Right renal cortex interstitium (tissue), 3 donors: ENCODE measurements around the gene CELSR3. TPM values are rescaled to one million over a fixed set of nuclear protein-coding genes. Genes with fewer than 3 reads are reported as not detected.

Source experiments
- DNase-seq, 3 donors: peaks; one replicate each; pipeline ENCODE4 v3.0.0-alpha.2; 2013; ENCODE audit warnings: low read depth in 3 of 3, low spot score in 2 of 3
- polyA plus RNA-seq, 3 donors: library from polyadenylated mRNA; unstranded; fragments of 120-200 nt; gene quantifications; one replicate each; pipeline ENCODE4 v1.2.1, GENCODE V29; 2013; ENCODE audit not compliant: insufficient read length in 3 of 3

The CELSR3 gene
- polyA plus RNA-seq, 3 donors = 0.74 to 0.81 (median 0.76) TPM

DNA sequence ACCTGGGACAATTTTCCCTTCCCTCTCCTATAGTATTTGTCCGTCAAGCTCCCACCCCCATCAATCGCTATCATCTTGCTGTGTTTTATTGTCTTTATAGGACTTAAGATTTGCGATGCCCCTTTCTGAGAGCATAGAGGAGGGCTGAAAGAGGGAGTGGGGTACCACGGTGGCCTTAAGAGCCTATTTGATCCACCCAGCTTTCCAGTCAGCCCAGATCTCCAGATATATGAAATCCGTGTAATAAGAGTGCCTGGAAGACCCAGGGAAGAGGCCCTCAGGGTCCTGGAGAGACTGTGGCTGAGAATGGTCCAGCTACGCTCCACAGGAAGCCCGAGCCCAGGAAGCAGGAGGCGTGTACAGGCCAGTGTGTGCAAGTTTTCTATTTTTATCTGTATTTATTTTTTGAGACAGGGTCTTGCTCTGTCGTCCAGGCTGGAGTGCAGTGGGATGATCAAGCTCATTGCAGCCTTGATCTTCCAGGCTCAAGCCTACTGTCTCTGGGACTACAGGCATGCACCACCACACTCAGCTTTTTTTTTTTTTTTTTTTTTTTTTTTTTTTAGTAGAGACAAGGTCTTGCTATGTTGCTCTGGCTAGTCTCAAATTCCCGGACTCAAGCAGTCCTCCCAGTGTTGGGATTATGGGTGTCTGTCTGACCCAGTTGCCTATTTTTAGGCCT, 24.0 kb upstream of the CELSR3 start:
- no peak for DNase-seq

DNA sequence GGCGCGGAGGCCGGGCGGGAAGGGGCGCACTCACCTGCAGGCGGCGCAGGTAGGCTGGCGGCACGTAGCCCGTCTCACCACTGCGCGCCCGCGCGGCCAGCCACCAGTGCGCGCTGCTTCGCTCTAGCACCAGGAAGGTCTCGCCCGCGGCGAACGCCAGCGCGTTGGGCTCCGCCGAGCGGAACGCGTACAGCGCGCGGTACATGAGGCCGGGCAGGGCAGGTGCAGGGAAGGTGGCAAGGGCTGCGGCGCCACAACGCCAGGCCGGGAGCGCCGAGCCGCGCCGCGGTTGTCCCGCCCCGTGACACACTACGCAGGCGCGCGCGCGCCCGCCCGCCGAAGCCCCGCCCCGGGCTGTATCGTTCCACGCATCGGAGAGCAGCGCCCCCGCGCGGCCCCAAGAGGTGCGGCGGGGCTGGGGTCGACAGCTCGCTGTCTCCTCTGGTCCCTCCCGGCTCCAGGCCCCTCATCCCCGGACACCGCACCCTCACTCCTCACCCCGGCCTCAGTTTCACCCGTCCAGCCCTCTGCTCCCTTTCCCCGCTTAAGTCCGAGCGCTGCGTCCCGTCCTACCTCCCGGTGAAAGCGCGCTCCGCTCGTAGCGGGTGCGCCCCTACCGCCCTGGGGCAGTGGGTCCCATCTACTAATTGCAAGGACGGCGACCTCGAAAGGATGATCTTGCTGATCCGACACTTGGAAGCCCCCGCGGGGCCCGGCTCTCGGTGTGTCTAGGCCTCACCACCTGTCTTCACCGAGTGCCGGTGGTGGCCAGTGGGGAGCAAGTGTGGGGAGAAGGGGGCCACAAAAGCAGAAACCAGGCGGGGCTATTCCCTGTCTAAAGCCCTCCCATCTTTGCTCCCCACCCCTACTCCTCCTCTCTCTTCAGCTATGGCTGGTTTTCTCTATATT, 23.2 kb upstream of the CELSR3 start, which contains the start of gene NCKIPSD:
Gene NCKIPSD, minus strand, starts transcription at position 313 of the 909 bp plus-strand sequence. Its CDS starts 108 bp downstream, at position 205.
- DNase-seq = peak; percentile 70 to 80 (median 79)

DNA sequence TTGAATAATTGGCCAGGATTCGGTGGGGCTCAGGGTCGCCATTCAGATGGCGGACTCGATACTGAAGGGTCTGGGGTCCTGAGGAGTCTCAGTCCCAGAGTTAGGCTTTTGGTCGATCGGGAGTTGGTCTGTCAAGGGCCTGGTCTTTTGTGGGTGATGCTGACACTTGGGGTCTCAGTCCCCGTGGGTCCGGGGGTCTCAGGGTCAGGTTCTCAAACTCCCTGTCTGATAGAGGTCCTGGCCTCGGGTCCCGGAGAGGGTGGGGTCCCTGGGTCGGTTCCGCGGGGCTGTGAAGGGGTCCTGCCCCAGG, 22.6 kb upstream of the CELSR3 start:
- no peak for DNase-seq

DNA sequence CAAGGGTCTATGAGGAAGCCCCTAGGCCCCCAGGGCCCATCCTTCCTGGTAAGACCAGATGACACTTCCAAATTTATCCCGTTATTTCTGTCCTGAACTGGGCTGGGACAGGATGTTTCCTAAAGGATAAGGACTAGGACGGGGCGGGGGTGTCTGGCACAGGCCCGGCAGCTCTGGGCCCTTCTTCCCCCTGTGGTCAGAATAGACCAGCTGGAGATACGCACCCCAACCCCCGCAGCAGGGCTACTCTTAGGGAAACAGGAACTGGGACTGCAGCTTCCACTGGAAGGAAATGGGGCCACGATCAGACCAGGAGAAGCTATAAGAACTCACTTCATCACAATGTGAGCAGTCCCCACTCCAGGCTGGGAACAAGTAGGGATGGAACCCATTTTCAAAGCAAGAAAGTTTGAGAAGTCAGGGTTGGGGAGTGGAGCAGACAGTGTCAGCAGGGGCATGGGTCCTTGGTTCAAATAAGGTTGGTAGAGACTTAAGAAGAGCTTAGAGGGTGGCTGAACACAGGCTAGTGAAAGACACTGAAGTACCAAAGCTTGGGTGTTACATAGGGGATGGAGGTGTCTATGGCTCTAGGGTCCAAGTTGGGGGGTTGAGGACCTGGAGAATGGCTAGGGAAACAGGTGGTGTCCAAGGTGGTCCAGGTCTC, 21.9 kb upstream of the CELSR3 start:
- DNase-seq = no peak

DNA sequence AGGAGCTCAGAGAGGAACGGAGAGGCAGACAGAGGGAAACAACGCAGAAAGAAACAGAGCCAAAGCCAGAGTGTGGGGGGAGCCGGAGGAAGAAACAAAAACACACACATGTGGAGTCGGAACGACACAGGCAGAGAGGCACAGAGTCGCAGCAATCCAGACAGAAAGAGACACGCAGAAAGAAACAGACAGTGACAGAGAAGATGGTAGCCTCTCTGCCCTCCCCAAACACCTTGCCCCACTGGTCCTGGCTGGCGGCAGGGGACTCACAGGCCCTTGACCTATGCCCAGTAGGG, 21.3 kb upstream of the CELSR3 start:
- no peak for DNase-seq

DNA sequence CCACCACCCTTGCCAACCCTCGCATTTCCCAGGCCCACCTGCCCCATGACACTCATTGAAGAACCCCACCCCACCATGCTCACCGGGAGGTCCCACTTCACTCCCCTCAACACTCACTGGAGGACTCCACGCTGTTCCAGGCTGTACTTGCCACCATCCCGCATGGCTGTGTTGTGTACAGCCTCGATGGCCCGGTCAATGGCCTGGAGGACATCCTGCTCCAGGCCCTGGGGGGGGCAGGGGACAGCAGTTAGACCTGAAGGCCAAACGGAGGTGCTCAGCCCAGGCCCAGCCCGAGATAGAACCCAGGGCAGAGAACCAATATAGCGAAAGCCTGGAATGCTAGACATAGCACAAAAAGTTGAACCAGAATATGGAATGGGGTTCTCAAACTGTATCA, 20.1 kb upstream of the CELSR3 start:
- DNase-seq = no peak

DNA sequence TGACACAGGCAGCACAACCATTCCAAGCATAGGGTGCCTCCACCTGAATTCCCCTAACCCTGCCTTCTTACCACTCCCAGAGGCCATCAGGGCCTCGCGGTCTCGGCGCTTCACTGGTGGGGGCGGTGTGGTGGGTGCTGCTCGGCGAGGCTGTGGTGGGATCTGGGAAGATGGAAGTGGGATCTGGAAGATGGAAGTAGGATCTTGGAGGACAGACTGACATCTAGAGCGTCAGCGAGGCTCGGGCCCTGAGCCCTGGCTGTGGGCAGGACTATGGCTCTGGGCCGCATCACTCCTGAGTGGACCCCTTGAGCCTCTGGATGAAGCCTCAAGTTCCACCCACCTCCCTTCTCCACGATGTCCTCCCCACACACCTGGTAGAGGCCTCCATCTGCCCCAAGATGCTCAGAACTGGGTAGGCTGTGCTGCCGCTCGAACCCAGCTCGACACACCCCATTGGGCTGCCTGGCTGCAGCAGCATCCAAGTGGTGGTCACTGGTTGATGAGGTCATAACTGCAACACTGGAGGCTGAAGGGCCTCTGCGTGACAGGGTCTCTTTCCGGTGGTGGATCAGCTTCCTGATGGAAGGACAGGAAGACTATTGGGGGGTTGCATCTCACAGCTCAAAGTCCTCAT, 19.4 kb upstream of the CELSR3 start:
- DNase-seq = no peak

DNA sequence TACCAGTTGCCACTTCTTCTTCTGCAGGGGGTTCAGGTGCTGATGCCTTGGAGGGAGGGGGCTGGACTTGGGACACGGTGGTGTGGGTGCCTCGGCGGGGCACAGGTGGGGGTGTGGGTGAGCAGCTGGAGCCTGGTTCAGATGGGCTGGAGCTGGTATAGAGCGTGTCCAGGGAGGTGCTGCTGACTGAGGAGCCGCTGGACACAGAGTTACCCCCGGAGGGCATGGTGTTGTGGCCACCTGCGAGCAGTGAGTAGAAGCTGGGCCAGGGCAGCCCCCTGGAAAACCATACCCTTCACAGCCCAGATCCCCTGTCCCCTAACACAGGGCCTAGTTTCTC, 18.8 kb upstream of the CELSR3 start:
- DNase-seq = no peak

DNA sequence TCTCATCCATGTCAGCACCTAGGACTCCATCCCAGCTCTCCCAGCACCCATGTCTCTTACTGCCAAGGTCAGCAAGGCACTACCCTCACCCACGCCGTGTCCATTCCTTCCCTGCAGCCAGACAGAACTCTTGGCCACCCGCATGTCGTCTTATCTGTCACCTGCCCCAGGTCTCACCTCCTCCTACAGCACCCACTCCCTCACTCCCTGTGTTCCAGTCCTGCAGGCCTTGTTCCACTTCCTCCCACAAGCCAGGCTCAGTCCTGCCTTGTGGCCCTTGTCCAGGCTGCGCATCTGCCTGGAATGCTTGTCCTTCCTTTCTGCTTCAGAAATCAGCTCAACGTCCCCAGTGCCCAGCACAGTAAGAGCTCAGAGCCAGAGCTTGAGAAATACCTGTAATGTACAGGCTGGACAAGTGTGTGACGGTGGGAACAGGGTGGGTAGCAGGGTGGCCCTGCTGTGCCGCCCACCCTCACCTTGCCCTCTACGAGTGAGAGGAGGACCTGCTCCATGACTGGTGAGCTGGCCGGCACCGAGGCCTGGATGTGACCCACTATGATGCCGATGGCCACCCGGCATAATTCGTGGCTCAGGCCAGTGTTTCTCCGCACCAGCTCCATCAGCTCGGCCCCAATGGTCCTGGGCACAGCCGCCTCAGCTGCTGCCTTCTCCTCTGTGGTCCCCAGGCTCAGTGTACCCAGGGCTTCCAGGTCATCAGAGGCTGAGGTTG, 18.3 kb upstream of the CELSR3 start:
- no peak for DNase-seq

DNA sequence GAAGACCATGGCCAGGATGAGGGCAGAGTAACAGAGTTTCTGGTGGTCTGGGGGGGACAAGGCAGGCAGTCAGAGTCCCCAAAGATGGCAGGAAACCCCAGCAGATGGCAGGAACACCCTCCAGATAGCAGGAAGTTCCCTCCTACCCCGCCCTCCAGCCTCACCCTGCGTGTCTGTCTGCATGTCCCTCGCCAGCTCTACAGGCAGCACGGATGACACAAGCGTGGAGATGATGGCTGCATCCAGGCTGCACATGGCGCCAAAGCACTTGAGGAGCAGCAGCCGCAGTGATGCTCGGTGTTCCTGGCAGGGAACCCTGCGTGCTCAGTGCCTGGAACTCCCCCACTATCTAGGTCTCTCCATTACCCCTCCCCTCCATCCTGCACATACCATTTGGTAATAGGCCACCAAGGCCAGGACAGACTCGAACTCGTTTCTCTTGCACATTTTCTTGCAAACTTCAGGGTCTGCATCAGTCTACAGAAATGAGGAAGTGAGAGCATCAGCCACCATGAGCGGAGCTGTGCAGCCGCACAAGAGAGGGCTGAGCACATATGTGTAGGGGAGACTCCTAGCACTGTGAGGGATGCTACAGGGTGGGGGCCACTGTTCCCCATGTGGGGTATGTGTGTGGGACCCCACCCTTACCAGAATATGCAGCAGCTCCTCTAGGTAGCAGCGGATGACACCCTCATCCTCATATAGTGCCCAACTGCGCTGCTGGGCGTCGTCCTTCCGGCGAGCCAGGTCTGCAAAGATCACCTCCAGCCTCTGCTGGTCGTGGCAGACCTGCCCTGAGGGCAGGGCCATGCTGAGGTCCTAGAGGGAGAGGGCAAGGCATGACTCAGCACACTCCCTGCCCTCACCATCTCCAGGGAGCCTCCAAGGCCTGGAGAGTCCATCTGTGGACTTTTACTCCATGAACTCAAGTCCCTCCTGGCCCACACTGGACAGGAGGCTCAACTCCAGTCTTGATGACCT, 17.0 kb upstream of the CELSR3 start:
- no peak for DNase-seq

DNA sequence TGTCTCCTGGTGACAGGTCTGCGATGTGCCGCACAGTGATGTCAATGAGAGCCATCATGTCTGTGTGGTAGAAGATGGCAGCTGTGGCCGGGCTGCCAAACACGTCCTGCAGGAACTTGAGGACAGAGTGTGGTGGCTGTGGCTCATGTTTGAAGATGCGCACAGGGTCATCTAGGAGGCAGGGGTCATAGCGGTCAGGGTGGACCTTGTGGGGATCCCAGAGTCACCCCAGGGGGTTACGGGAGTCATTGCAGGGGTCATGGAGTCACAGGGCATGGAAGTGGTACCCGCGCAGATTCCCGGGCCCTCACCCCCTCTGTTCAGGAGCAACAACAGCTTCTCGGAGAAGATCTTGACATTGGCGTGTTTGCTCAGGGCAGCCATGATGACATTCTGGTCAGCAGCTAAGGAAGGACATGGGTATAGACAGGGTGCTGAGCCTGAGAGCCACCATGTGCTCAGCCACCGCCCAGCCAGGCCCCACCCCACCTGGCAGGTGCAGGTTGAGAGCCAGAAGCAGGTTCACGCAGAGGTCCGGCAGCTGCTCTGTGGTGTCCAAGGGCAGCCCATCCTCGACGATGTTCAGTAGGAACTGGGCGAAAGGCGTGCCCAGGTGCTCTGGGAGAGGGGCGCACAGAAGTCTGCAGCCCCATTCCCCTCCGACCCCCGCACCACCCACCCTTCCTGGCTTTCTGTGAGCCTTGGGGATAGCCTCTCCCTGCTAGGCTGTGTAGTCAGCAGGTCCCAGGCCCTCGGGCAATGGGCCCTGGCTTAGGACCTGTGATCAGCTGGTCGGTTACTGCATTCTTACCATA, 16.1 kb upstream of the CELSR3 start:
- DNase-seq = no peak

DNA sequence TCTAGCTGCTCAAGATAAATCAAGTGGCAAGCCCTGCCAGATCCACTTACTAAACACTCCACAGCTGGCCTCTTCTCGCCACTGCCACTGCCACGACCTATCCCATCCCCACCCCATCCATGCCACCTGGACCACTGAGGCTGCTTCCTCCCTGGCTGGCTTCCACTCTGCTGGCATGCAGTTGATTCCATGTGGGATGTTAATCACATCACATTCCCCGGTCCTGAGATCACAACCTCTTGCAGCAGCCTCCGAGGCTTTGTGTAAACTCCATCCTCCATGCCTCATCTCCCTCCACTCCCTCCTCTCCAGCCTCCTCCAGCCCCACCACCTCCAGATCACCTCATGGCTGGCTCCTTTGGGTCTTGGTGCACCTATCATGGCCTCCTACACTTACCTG, 15.4 kb upstream of the CELSR3 start:
- DNase-seq = no peak

DNA sequence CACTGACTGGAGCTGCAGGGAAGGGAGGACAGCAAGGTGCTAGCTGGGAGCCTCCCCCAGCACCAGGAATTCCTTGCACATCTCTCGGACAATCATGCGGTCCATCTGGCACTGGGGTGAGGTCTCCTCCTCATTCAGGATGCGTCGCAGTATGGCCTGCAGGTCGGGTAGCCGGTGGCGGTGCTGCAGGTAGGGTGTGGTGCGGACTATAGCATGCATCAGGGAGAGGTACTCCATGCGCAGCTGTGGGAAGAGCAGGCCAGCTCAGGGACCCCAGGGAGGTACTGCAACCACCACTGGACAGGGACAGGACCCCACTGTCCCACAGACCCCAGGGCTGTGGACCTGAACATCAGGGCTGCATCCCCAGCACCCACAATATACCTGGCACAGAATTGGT, 11.8 kb upstream of the CELSR3 start:
- DNase-seq = no peak

DNA sequence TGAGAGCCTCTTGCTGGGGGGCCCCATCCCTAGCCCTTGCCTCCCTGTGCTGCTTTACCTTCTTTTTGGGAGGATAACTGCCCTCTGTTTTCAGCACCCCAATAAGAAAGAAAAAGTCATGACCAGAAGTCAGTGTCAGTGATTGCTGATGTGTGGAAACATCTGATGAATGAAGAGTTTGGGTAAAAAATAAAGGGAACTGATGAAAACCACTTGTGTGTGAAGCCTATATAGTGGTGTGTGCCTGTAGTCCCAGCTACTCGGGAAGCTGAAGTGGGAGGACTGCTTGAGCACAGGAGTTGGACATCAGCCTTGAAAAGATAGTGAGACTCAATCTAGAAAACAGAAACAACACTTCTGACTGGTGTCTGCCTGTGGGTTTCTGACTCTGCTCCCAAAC, 9.8 kb upstream of the CELSR3 start:
- DNase-seq = no peak

DNA sequence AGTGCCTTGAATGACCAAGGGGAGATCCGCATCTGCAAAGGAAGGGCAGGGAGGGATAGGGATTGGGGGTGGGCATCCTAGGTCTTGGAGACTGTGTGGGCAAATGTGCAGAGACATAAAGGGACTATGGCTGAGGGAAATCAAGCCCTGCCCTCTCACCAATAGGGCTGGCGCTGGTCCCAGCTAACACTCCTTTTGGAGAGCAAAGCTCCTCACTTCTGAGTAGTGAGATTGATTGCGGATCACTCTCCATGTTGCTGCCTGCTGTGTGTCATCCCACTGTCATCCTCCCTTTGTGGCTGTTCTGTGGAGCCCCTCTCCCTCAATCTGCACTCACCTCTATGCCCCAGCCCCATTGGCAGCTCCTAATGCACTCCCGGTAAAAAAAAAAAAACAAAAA, 2.2 kb upstream of the CELSR3 start:
- no peak for DNase-seq

DNA sequence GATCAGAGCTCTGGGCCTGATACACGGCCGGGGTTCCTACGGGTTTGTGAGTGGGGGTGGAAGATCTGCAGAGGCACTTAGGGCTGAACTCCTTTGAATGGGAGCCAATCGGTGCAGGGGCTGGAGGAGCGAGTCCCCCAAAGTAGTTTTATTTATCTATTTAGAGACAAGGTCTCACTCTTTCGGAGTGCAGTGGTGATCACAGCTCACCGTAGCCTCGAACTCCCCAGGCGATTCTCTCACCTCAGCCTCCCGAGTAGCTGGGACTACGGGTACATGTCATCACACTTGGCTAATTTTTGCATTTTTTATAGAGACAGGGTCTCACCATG, 1.6 kb upstream of the CELSR3 start:
- no peak for DNase-seq

DNA sequence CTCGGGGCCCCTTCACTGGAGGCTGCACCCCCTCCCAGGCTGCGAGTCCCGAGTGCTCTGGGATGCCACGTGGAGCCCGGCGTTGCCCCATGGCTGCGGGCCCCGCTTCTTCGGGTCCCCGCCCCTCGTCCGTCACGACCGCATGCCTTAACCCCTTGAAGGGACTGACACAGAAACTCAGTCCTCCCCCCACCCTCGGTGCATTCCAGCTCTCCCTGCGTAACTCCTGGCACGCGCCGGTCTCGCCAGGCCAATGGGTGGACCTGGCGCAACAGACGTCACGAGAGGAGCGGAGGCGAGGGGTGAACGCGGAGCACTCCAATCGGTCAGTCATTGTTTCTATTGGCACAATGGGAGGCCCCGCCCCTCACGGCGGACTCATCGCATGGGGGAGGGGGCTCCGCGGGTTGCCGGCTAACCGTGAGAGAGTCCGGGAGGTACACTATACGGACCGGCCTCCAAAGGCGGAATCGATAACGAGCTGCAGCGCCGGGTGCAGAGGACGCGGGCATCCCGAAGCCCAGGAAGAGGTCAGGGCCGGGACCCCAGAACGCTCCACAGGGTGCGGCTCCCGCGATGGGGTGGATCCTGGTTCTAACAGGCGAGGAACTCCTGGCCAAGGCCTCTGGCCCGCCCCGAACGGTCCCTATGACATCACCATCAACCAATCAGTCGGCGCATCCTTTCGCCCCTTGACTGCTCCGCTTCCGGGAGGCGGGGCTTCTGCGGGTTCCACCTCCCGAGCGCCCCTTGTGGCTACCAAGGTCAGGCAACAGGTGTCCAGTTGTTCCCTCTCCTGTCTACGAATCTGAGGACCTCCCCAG, 1.0 kb upstream of the CELSR3 start:
- DNase-seq = peak; percentile 76 to 91 (median 90)

DNA sequence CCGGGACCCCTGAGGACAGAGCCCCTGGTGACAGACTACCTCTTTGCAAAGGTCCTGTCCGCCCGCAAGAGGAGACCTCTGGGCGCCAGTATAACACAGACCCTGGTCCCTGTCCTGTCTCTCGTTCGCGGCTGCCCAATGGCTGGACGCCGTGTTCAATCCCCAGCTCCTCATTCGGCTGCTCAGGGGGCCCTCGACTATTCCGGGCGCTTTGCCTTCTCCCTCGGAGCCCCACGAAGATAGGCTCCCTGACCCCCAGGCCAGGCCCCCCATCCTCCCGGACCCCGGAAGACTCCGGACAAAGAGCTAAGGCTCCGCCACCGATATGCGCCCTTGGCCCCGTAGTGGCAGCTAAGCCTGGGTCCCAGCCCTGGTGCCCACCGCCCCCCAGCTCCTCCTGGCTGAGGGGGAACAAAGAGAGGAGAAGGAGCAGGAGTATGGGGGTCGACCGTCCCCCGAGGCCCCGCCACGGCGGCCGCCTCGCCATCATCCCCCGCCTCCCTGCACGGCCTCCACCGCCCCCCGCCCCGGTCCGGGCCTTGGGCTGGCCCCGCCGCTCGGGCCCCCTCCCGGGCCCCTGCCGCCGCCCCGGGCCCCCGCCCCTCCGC, 437 bp downstream of the CELSR3 start:
- DNase-seq = no peak
